D721Med (cell line): ENCODE data around the gene POLN.

Source experiments
- DNase-seq: peaks from one replicate; pipeline ENCODE4 v3.0.0; 2011; ENCODE audit warnings: low spot score; ENCODE audit not compliant: insufficient read length
- FAIRE-seq: peaks from 2 replicates; lab custom pipeline; 2011; peaks lifted over from hg19 to GRCh38; lab: Jason Lieb, UNC
- CTCF ChIP-seq: IDR thresholded peaks from 2 replicates; pipeline ENCODE4 v1.5.1; 2012; ENCODE audit warnings: mild to moderate bottlenecking, control low read depth; ENCODE audit not compliant: insufficient read depth; ENCODE audit errors: missing control alignments

Gene POLN

GRCh38 chr4:2194496-2194895 is 47.4 kb downstream of the POLN start:
- no peak for DNase-seq
- TF ChIP-seq CTCF = no peak

DNA sequence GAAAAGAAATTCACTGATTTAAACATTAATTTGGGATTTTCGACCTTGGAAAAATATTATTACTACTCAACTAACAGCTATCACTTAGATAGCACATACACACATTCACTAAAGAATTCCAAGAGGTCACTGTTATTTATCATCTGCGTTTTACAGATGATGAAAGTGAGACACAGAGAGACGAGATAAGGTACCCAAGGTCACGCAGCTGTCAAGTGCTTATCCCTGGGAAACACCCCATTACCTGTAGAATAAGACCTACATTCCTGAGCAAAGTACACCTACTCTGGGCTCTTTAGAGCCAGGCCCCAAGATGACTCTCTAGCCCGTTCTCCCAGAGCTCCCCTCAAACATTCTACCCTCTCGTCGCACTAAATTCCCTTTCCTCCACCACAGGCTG is 48.6 kb downstream of the POLN start:
- DNase-seq (no peak), FAIRE-seq (no peak)
- no peak for TF ChIP-seq CTCF

More at GRCh38 chr4:2194496-2194895, 47.4 kb downstream of the POLN start:
- no peak for FAIRE-seq

DNA sequence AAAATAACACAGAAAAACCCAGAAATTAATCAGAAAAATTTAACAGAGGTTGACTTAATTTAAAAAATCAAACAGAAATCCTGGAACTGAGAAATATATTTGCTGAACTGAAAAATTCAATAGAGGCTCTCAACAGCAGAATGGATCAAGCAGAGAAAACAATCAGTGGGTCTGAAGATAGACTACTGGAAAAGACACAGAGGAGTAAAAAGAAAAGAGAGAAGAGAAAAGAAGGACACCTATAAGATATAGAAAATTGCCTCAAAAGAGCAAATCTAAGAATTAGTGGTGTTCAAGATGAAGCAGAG is 55.1 kb downstream of the POLN start:
- no peak for TF ChIP-seq CTCF
- DNase-seq = no peak
- no peak for FAIRE-seq

- peak; percentile 2 for TF ChIP-seq CTCF
- no peak for FAIRE-seq
- no peak for DNase-seq
These were observed 55.6 kb downstream of the POLN start for GRCh38 chr4:2186133-2186864.

DNA sequence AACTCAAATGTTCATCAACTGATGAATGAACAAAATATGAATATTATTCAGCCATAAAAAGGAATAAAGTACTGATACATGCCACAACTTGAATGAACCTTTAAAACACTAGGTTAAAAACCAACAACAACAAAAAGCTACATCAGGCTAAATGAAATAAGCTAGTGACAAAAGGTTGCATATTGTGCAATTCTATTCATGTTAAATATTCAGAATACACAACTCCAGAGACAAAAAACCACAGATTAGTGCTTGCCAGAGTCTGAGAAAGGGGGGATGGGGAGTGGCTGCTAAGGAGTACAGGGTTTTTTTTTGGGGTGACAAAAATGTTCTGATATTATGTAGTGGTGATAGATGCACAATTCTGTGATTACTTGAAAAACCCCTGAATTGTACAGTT is 58.5 kb downstream of the POLN start:
- TF ChIP-seq CTCF = no peak
- FAIRE-seq = no peak

DNA sequence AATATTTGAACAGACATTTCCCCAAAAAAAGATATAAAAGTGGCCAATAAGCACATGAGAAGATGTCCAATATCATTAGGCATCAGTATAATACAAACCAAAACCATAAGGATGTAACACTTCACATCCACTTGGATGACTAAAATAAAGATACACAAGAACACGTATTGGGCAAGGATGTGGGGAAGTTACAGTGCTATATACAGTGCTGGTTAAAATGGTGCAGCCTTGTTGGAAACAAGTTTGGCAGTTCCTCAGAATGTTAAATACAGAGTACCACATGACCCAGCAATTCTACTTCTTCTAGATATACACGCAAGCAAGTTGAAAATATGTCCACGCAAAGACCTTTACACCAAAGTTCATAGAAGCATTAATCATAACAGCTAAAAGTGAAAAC is 58.9 kb downstream of the POLN start:
- FAIRE-seq (no peak), DNase-seq (no peak)
- no peak for TF ChIP-seq CTCF

More for the DNA sequence above, 58.5 kb downstream of the POLN start:
- DNase-seq = no peak

DNA sequence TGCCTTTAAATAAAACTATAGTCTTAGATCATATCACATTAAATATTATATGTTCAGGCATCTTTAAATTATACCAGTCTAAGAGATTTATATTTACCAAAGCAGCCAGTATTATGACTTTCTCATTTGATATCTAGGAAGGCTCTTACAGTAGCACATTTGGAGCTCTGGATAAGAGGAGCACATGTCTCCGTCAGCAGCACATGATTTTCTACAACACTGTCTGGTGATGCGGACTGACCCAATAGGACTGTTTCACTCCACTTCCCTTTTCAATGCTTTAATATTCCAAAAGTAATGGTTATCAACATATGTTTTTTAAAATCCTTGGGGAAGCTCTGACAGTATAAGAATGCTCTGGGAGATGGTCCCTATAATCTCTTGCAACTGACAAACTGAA is 61.5 kb downstream of the POLN start:
- DNase-seq = no peak
- FAIRE-seq = no peak
- no peak for TF ChIP-seq CTCF
